Measurements from ENCODE around the gene KLF6. TPM values are rescaled to one million over a fixed set of nuclear protein-coding genes. Genes with fewer than 3 reads are reported as not detected.

Gene KLF6
- total and polyA plus RNA-seq, 9 of the 15 experiments (the other 6 are each of a cell fraction or from before 2014, with no cell fraction given), result 3.2 to 23.9 (median 8.0) TPM

GRCh38 chr10:3785851-3786271 is 852 bp upstream of the KLF6 start (continued):
- TF ChIP-seq E2F5 (CRISPR knock-in tag; IDR thresholded peaks at IDR 0.05) (no peak), ZEB2 (IDR thresholded peaks at IDR 0.05) (0 out of 2 replicates have a peak, but pooled peaks have one; percentile 13), TCF3 (CRISPR knock-in tag; IDR thresholded peaks at IDR 0.05) (no peak), FOXP4 (CRISPR knock-in tag; IDR thresholded peaks at IDR 0.05; ENCODE audit: borderline replicate concordance) (no peak), MCM5 (IDR thresholded peaks at IDR 0.05; ENCODE audit: low read depth) (no peak), TRIM25 (IDR thresholded peaks at IDR 0.05; ENCODE audit: borderline replicate concordance) (0 out of 2 replicates have a peak, but pooled peaks have one; percentile 48), ZNF274 (IDR thresholded peaks at IDR 0.05; ENCODE audit: borderline replicate concordance, low read depth, low read length) (no peak), RFX1 (IDR thresholded peaks at IDR 0.05) (no peak), CHD2 (IDR thresholded peaks at IDR 0.05; ENCODE audit: low read depth, low read length) (peak; percentile 46; the same call in 1 of the 2 replicates), DLX4 (CRISPR knock-in tag; IDR thresholded peaks at IDR 0.05) (no peak), KDM1A (IDR thresholded peaks at IDR 0.05) (peak in 1 of 2 experiments; percentile 21; a peak in 1 of 4 replicates), ELF4 (CRISPR knock-in tag; IDR thresholded peaks at IDR 0.05) (peak; percentile 93), ZNF3 (CRISPR knock-in tag; IDR thresholded peaks at IDR 0.05) (no peak), THRB (CRISPR knock-in tag; conservative IDR thresholded peaks at IDR 0.05) (peak; percentile 97), SRSF9 (IDR thresholded peaks at IDR 0.05; ENCODE audit: borderline replicate concordance, low read depth, low read length) (no peak), JUNB (CRISPR knock-in tag; conservative IDR thresholded peaks at IDR 0.05) (no peak), FOXK2 (conservative IDR thresholded peaks at IDR 0.05 in 1 of 2, IDR thresholded peaks at IDR 0.05 in 1 of 2; ENCODE audit: low read depth in 2 of 2) (peak; percentile 54 to 61; a peak in 2 of 4 replicates), ESRRB (CRISPR knock-in tag; IDR thresholded peaks at IDR 0.05; ENCODE audit: borderline replicate concordance) (no peak), FOXM1 (IDR thresholded peaks at IDR 0.05; ENCODE audit: low read depth) (peak; percentile 63), FOXM1 (CRISPR knock-in tag; IDR thresholded peaks at IDR 0.05; ENCODE audit: low read depth) (no peak), RBBP5 (IDR thresholded peaks at IDR 0.05; ENCODE audit: borderline replicate concordance, insufficient read depth, low read length, poor library complexity, severe bottlenecking) (peak; percentile 40), ZFX (CRISPR knock-in tag; IDR thresholded peaks at IDR 0.05) (no peak), OTX1 (CRISPR knock-in tag; IDR thresholded peaks at IDR 0.05) (peak; percentile 95)

All from K562 (cell line).